Stomach (tissue), 4 donors: ENCODE measurements around the gene YEATS4.

Experiments used
- CTCF ChIP-seq, 7 experiments: fragments of 450-650 bp in 4 of 7; fragments of 200-600 bp in 3 of 7; sonication (generic) in 3 of 7; IDR thresholded peaks; one replicate each; pipeline ENCODE4 v1.5.1; 2016 to 2019; ENCODE audit warnings: antibody characterized with exemption in 7 of 7, control low read depth in 2 of 7, mild to moderate bottlenecking in 1 of 7
- EP300 ChIP-seq: sonication (generic); formaldehyde crosslinking; IDR thresholded peaks from one replicate; pipeline ENCODE4 v1.6.1; 2017; ENCODE audit warnings: antibody characterized with exemption
- POLR2A ChIP-seq, 4 donors: fragments of 450-650 bp; IDR thresholded peaks; one replicate each; pipeline ENCODE4 v1.6.1; 2016; ENCODE audit warnings: antibody characterized with exemption in 4 of 4, control low read depth in 2 of 4, mild to moderate bottlenecking in 1 of 4, moderate library complexity in 1 of 4
- POLR2AphosphoS5 ChIP-seq, 3 donors: sonication (generic); formaldehyde crosslinking; IDR thresholded peaks; one replicate each; pipeline ENCODE4 v1.6.1; 2016; ENCODE audit warnings: antibody characterized with exemption in 3 of 3

DNA sequence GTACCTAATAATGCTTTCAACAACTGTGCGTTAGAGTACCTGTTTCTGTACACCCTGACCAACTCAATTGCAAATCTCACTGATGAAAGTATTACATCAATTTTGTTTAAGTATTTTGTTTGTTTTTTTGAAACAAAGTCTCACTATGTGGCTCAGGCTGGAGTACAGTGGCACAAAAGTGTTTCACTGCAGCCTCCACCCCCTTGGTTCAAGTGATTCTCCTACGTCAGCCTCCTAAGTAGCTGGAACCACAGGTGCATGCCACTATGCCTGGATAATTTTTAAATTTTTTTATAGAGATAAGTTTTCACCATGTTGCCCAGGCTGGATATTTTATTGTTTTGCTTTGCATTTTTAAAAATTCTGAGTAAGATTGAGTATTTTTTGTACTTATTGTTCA lies 46.7 kb downstream of the YEATS4 start:
- no peak for TF ChIP-seq CTCF (IDR thresholded peaks at IDR 0.05)
- TF ChIP-seq POLR2A (IDR thresholded peaks at IDR 0.05), result no peak
- TF ChIP-seq EP300, result no peak
- no peak for TF ChIP-seq POLR2AphosphoS5 (IDR thresholded peaks at IDR 0.05)
